NCI-H345 (cell line): Measurements from ENCODE around the gene LPAR5.
A peak's percentile ranks its signal among the peaks of the same experiment; 100 is the strongest.
"Not testable (repeated sequence)": the region's sequence is repeated elsewhere in the genome, so short reads cannot be mapped to it uniquely, and the experiment has no call there.

ENCODE experiments used
- DNase-seq: peaks from one replicate; lab custom pipeline; 2025; lab: John Stamatoyannopoulos, UW

LPAR5 gene

DNA sequence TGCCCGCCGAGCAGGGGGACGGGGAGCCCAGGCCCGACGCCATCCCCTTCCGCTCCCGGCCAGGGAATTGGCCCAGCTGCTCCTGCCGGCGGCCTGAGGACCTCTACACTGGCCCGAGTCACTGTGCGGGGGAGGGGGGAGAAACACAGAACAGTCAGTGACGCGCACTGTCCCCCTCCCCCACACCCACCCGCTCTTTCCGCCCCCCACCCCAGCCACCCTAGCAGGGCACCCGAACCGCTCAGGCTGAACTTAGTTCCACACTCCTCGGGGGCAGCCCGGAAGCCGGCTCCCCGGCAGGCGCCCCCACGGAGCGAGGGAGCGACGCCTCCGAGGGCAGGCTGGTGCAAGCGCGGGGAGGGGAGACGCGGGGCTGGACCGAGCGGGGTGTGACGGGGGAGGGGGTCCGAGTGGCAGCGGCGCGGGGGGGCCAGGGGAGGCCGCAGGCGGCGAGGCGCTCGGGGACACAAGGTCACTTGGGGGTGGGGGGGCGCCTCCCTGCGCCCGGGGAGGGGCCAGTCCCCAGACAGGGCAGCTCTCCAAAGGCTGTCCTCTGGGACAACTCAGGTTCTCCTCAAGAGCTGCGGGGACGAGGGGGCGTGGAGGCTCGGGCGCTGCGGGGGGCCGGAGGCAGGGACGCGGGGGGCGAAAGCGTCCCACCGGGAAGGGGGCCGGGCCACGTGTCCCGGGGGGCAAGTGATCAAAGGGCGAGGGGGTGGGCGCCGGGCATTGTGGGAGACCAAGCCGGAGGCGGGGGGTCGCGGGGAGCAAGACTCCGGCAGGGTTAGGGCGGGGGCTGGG, 29.2 kb downstream of the LPAR5 start:
- no peak for DNase-seq

DNA sequence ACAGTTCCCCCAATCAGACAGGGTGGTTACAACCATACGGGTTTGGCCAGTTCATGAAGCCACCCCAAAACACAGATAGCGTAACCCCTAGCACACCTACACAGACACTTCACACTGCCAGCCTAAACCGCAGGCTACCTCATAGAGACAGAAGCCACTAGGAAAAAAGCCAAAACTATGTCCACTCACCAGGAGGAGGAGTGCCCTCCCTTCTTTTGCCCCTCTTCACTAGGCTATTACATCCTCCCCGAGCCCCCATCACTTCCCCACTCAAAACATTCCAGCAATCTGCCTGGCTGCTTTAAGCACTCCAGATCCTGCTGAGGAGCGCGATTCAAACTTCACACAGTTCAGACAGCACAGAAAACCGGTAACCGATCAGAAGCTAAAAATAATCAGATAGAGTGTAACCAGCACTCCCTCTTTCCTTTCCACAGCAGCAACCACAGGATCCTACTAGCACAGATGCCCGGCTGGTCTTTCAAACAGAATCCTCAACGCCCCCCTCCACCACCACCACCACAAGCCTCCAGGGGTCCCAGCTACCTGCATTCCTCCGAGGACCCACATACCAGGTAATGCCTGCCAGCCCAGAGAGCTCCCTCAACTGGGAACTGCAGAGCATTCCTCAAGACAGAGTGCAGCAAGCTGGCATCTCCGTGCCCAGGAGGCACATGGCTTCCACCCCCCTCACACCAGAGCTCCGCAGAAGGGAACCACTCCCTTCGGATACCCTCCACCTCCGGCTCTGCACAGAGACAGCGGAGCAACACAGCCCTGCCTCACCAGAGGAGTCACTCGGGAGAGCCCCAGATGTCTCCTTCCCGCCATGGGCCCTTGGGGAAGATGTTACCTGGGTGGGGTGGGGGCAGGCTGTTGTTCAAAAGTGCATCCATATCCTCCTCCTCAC, 30.1 kb downstream of the LPAR5 start:
- DNase-seq, result no peak

- no peak for DNase-seq
Measured at GRCh38 chr12:6604259-6605029, 31.3 kb downstream of the LPAR5 start.

- no peak for DNase-seq
Measured at GRCh38 chr12:6603095-6603567, 32.6 kb downstream of the LPAR5 start.

DNA sequence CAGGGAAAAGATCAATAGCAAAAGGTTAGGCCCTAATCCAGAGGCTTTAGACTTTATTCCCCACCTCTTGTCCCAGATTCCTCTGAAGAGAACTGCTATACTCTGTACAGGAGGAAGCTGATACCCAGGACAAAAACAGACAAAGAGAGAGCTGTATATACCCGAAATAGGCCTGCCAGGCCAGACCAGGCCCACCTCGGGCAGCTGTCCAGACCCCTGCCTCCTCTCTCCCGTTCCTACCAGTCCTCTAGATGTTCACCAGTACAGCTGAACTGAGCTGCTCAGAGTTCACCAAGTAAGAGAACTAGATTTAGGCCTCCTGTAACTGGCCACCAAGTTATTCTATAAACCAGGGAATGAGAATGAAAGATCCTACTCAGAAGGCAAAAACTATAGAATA, 33.2 kb downstream of the LPAR5 start:
- DNase-seq, result no peak

- DNase-seq, result not testable (repeated sequence)
Measured at GRCh38 chr12:6595673-6596072, 40.1 kb downstream of the LPAR5 start.

GRCh38 chr12:6592087-6592486, 43.7 kb downstream of the LPAR5 start:
- no peak for DNase-seq

- not testable (repeated sequence) for DNase-seq
Measured at GRCh38 chr12:6586569-6586968, 49.2 kb downstream of the LPAR5 start.

- DNase-seq, result no peak
Measured at GRCh38 chr12:6584293-6584692, 51.5 kb downstream of the LPAR5 start.

DNA sequence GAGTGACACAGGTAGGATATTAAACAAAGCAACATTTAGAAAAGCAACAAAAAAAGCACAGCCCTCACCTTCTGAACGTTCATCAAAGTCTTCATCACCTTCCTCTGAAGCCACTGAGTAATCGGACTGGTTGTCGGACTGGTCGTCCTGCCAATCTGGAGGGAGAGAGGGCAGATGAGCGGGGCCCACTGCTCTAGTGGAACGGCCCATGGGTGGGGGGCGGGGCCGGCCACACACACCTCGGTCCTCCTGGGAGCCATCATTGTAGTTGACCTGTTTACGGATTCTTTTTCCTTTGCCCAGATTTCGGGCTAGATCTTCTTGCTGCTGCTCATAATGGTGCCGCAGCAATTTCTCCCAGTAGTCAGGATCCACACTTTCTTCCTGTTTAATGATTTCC, 52.8 kb downstream of the LPAR5 start:
- no peak for DNase-seq

DNA sequence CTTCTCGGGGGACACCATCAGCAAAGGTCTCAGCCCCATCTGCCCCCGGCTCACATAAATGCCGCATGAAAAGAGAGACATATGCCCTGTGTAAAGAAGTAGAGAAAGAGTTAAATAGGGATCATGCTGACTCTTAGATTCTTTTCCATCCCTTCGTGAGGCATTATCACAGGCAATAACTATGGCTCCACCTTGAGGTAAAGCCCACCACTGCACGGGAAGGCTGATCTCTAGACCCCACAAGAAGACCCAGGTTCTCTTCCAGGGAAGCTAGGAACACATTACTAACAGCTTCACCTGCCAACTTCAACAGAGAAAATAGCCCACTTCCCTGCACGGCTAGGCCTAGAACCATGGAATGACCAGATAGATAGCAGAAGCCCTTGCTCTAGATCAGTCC, 53.6 kb downstream of the LPAR5 start:
- no peak for DNase-seq

- no peak for DNase-seq
Measured at GRCh38 chr12:6575648-6576047, 60.1 kb downstream of the LPAR5 start.

DNA sequence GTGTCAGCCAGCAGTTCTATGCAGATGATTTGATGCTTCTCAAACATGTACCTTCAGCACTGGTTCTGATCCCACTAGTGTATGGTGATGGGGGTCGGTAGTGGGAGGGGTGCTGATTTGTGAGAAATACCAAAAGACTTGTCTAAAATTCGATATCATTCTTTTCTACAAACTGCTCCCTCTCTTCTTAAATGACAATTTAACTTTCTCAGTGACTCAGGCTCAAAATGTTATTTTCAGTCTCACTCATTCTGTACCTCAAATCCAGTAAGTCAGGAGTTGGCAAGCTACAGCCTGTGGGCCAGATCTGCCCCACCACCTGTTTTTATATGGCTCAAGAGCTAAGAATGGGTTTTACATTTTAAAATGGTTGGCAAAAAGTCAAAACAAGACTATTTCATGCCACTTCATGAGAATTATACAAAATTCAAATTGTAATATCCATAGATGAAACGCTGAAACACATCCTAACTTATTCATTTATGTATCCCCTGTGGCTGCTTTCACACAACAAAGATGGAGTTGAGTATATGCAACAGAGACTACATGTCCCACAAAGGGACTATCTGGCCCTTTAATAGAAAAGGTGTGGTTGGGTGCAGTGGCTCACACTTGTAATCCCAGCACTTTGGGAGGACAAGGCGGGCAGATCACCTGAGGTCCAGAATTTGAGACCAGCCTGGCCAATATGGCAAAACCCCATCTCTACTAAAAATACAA, 61.0 kb downstream of the LPAR5 start:
- DNase-seq, result no peak

DNA sequence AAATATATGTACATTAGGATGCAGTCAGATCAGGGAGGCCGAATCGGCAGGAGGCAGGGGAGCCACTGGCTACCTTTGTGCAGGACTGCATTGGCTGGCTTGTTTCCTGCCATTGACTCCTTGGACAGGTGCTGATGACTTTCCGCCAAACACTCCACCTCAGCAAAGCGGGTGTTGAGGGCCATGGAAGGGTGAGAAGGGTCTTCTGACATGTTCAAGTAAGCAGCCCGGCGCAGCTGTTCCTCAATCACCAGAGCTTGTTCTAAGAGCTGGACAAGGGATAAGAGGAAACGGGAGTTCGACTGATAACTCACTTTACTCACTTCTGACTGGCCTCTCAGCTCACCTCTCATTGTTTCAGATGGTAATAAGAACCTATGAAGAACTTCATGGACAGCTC, 62.8 kb downstream of the LPAR5 start:
- DNase-seq, result no peak

DNA sequence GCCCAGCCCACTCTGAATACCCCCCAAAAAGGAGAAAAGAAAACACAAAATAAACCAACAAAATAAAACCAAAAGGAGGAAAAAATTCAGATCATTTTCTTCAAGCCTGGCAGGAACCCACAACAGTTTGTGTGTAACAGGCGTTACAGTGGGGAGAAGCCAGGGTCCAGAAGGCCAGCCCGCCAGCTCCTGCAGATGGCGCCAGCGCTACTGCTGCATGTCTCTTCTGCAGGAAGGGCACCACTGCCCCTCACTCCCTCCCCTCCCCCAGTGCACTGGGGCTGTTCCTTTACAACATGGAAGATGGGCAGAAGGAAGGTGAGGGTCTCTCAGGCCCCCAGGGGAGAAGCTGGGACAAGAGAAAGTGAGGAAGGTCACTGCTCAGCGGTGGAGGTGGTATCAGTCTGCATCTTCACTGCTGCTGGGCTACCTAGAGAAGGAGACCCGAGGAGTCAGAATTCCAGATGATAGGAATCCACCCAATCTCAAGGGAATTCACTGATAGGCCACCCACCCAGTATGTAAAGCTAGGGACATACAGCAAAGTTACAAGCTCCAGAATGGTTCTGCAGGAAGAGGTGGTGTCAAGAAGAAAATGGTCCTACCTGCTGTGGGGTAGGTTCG, 65.4 kb downstream of the LPAR5 start:
- DNase-seq, result peak; percentile 48

GRCh38 chr12:6569786-6570185, 66.0 kb downstream of the LPAR5 start:
- no peak for DNase-seq

DNA sequence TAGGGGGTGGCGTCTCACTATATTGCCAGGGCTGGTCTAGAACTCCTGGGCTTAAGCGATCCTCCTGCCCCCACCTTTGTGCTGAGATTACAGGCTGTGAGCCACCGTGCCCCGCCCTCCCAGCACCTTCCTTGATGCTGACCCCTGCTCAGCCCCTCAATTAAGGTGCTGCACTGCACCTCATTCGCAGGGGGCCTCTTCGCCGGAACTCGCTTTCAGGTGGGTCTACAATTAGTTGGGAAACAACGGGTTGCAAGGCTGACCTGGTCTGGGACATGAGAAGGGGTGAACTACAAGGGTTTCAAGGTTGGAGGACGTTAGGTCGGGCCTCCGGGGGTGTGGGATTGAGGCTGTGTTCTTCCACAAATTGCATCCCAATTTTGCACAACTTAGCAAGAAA, 66.4 kb downstream of the LPAR5 start:
- DNase-seq, result no peak
